Panc1 (cell line): ENCODE measurements around the gene APAF1. TPM values are rescaled to one million over a fixed set of nuclear protein-coding genes. Genes with fewer than 3 reads are reported as not detected.

Experiments
- ATAC-seq: fragments of 200-7000 bp; cut with Tn5 transposase; 2 replicates; pipeline ENCODE4 v1.9.1; 2020; ENCODE audit warnings: mild to moderate bottlenecking, moderate library complexity
- BruUV-seq: library from RNA; stranded (reverse); fragments of 400-500 nt; replicated peaks from 2 replicates; lab custom pipeline; 2021; lab: Mats Ljungman, UMichigan
- CTCF ChIA-PET: fragments of 300-600 bp; sonication (Branson Sonifier 250); formaldehyde crosslinking; loops from one replicate; lab custom pipeline; 2022; ENCODE audit warnings: antibody characterized with exemption; lab: Charles Lee
- POLR2A ChIA-PET: fragments of 300-600 bp; sonication (Branson Sonifier 250); formaldehyde crosslinking; loops from one replicate; lab custom pipeline; 2022; ENCODE audit warnings: antibody characterized with exemption; lab: Charles Lee
- DNase-seq: peaks from one replicate; pipeline ENCODE4 v3.0.0-alpha.2; 2010; ENCODE audit warnings: low read depth, low spot score
- H3K27ac ChIP-seq: 2 replicates; pipeline ENCODE4 v1.5.1; 2011; ENCODE audit warnings: mild to moderate bottlenecking, low read length, inconsistent platforms
- H3K27me3 ChIP-seq: fragments of 200-500 bp; sonication (Bioruptor generic); 2 replicates; pipeline ENCODE4 v1.6.0; 2014; ENCODE audit warnings: low read length, inconsistent platforms; ENCODE audit not compliant: control insufficient read depth, insufficient read depth
- H3K36me3 ChIP-seq: fragments of 200-500 bp; sonication (Bioruptor generic); 2 replicates; pipeline ENCODE4 v1.5.1; 2014; ENCODE audit warnings: inconsistent platforms, mild to moderate bottlenecking, low read length, moderate library complexity; ENCODE audit not compliant: control insufficient read depth, insufficient read depth
- H3K4me1 ChIP-seq: 2 replicates; pipeline ENCODE4 v1.5.1; 2011; ENCODE audit warnings: inconsistent platforms, mild to moderate bottlenecking, low read length, moderate library complexity; ENCODE audit not compliant: control insufficient read depth, insufficient read depth
- H3K4me3 ChIP-seq, 2 experiments: 2 replicates each; pipeline ENCODE4 v1.5.1; 2011 to 2012; ENCODE audit warnings: low read depth in 2 of 2, low read length in 2 of 2, mild to moderate bottlenecking in 2 of 2, inconsistent platforms in 1 of 2, moderate library complexity in 1 of 2
- H3K9me3 ChIP-seq: fragments of 200-500 bp; sonication (Bioruptor generic); 2 replicates; pipeline ENCODE4 v1.5.1; 2014; ENCODE audit warnings: low read depth, mild to moderate bottlenecking, inconsistent platforms, low read length, moderate library complexity; ENCODE audit not compliant: control insufficient read depth, insufficient read depth
- CTCF ChIP-seq: fragments of 450-650 bp; IDR thresholded peaks from 2 replicates; pipeline ENCODE4 v1.5.1; 2017; ENCODE audit warnings: mild to moderate bottlenecking
- POLR2AphosphoS5 ChIP-seq: IDR thresholded peaks from 2 replicates; pipeline ENCODE4 v1.6.1; 2012; ENCODE audit warnings: mild to moderate bottlenecking, low read depth, low read length, moderate library complexity
- REST ChIP-seq, 2 experiments: IDR thresholded peaks; 2 replicates each; pipeline ENCODE4 v1.6.1; 2011 to 2012; ENCODE audit warnings: low read depth in 2 of 2, control low read depth in 1 of 2, low read length in 1 of 2, mild to moderate bottlenecking in 1 of 2, moderate library complexity in 1 of 2; ENCODE audit not compliant: insufficient read depth in 1 of 2
- SIN3A ChIP-seq: IDR thresholded peaks from 2 replicates; pipeline ENCODE4 v1.6.1; 2012; ENCODE audit warnings: low read depth, mild to moderate bottlenecking, low read length, moderate library complexity, borderline replicate concordance; ENCODE audit not compliant: insufficient read depth
- TCF7L2 ChIP-seq: IDR thresholded peaks from 2 replicates; pipeline ENCODE4 v1.6.1; 2011; ENCODE audit warnings: mild to moderate bottlenecking, low read depth, low read length, inconsistent platforms
- in situ Hi-C: cut with HindIII; loops from 2 replicates; pipeline ENCODE4 v1.10.0; 2016; ENCODE audit warnings: low sequenced_read_pairs, low pct_unique_long_range_greater_than_20kb
- intact Hi-C: fragments of 100-400 bp; cut with micrococcal nuclease; formaldehyde crosslinking; loops from one replicate; pipeline ENCODE4 v1.10.0; 2022; ENCODE audit not compliant: unreplicated experiment
- total RNA-seq: library from RNA; stranded (reverse); gene quantifications from one replicate; pipeline ENCODE4 v1.2.1, GENCODE V29; 2021; ENCODE audit not compliant: unreplicated experiment

The APAF1 gene
- total RNA-seq, 1 experiment from 2014 or later: 15.6 TPM

- no peak for TF ChIP-seq TCF7L2
- no peak for TF ChIP-seq REST (IDR thresholded peaks at IDR 0.05; ENCODE audit: insufficient read depth in 1 of 2, low read depth in 2 of 2, low read length in 1 of 2)
- TF ChIP-seq CTCF: no peak
- TF ChIP-seq POLR2AphosphoS5: no peak
- TF ChIP-seq SIN3A: no peak
- intact Hi-C loops (no loop called here), in situ Hi-C loops (no loop called here)
- ChIA-PET CTCF (no interaction called here), POLR2A (no interaction called here)
- BruUV-seq: no TSS peak
- H3K27ac ChIP-seq: no peak overlapping the region
- H3K36me3 ChIP-seq: no peaks in the 10 kb centered on the region
- no peak overlapping the region for H3K4me3 ChIP-seq
- H3K9me3 ChIP-seq: no peaks in the 10 kb centered on the region
- no peaks in the 10 kb centered on the region for H3K4me1 ChIP-seq
- no peak for DNase-seq
- ATAC-seq: no peak
- H3K27me3 ChIP-seq: no peaks in the 10 kb centered on the region
Observed at GRCh38 chr12:98769068-98769467, 124.0 kb downstream of the APAF1 start.

GRCh38 chr12:98770230-98770629, 125.1 kb downstream of the APAF1 start:
- POLR2A ChIA-PET: no interaction called here
- H3K27me3 ChIP-seq: no peaks in the 10 kb centered on the region
- no peaks in the 10 kb centered on the region for H3K9me3 ChIP-seq
- no peaks in the 10 kb centered on the region for H3K4me1 ChIP-seq
- DNase-seq (no peak), ATAC-seq (no peak)
- no peaks in the 10 kb centered on the region for H3K36me3 ChIP-seq
- in situ Hi-C loops: no loop called here
- no TSS peak for BruUV-seq
- CTCF ChIA-PET: interaction anchor here (0.6 kb wide), 1 partner anchor 22 kb away, joined by 3 read pairs; no protein-coding TSS in a partner anchor
- TF ChIP-seq POLR2AphosphoS5: no peak
- no peak for TF ChIP-seq REST (IDR thresholded peaks at IDR 0.05; ENCODE audit: insufficient read depth in 1 of 2, low read depth in 2 of 2, low read length in 1 of 2)
- TF ChIP-seq TCF7L2: no peak
- no peak for TF ChIP-seq CTCF
- no peak for TF ChIP-seq SIN3A
- no peak overlapping the region for H3K27ac ChIP-seq
- no peak overlapping the region for H3K4me3 ChIP-seq
- intact Hi-C loops: no loop called here
